Measurements from ENCODE around the gene MEAK7. TPM values are rescaled to one million over a fixed set of nuclear protein-coding genes. Genes with fewer than 3 reads are reported as not detected.

The MEAK7 gene
- total RNA-seq, 1 donor from 2014 or later = 18.4 TPM

DNA sequence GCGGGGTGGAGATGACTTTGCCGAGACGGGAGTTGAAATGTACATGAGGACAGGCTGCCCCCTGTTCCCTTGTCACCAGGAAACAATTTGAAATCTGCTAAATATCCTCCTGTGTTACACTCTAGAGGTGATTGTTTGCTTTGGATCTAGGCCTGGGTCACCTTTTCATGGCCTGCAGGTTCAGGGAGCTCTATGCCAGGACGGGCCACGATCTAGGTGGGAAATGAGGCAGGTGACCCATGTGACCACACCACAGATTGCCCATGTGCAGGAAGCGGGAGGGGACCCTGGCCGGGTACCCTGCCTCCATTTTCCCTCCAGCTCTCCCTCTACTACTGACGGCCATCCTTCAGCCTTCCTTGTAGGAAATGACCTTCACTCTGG, 43.4 kb downstream of the MEAK7 start:
- Mint-ChIP-seq H3K27ac (no peak overlapping the region), H3K36me3 (peaks cover 12% of the 10 kb centered on the region), H3K4me1 (no peaks in the 10 kb centered on the region), H3K9me3 (peaks cover 3% of the 10 kb centered on the region), H3K27me3 (ENCODE audit: insufficient read depth, low read depth) (peaks cover 5% of the 10 kb centered on the region), H3K4me3 (no peak overlapping the region)
- no peak overlapping the region for H3K9ac ChIP-seq
- H3K4me1 ChIP-seq = no peaks in the 10 kb centered on the region
- H3K4me3 ChIP-seq = no peak overlapping the region
- DNase-seq (ENCODE audit: low spot score) = no peak
- H3F3A ChIP-seq (ENCODE audit: low read depth) = no peaks in the 10 kb centered on the region
- no peaks in the 10 kb centered on the region for H3K27me3 ChIP-seq
- H3K79me2 ChIP-seq (ENCODE audit: low read depth) = no peaks in the 10 kb centered on the region
- no peaks in the 10 kb centered on the region for H4K20me1 ChIP-seq (ENCODE audit: low read depth)
- H3K9me3 ChIP-seq (ENCODE audit: low read depth) = no peaks in the 10 kb centered on the region
- no peak overlapping the region for H2AFZ ChIP-seq (replicated peaks)
- H3K36me3 ChIP-seq = no peaks in the 10 kb centered on the region
- TF ChIP-seq, protein P1, sequence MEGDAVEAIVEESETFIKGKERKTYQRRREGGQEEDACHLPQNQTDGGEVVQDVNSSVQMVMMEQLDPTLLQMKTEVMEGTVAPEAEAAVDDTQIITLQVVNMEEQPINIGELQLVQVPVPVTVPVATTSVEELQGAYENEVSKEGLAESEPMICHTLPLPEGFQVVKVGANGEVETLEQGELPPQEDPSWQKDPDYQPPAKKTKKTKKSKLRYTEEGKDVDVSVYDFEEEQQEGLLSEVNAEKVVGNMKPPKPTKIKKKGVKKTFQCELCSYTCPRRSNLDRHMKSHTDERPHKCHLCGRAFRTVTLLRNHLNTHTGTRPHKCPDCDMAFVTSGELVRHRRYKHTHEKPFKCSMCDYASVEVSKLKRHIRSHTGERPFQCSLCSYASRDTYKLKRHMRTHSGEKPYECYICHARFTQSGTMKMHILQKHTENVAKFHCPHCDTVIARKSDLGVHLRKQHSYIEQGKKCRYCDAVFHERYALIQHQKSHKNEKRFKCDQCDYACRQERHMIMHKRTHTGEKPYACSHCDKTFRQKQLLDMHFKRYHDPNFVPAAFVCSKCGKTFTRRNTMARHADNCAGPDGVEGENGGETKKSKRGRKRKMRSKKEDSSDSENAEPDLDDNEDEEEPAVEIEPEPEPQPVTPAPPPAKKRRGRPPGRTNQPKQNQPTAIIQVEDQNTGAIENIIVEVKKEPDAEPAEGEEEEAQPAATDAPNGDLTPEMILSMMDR (IDR thresholded peaks at IDR 0.05) = no peak
- no peak for TF ChIP-seq EZH2 (IDR thresholded peaks at IDR 0.05)
- no peak overlapping the region for H3K4me2 ChIP-seq
- H3K27ac ChIP-seq = no peak overlapping the region

- H3K4me1 ChIP-seq = no peaks in the 10 kb centered on the region
- no peaks in the 10 kb centered on the region for H3F3A ChIP-seq (ENCODE audit: low read depth)
- no peaks in the 10 kb centered on the region for H3K4me1 Mint-ChIP-seq
- H3K27ac Mint-ChIP-seq = peak overlapping the region; percentile 55
- H3K27me3 Mint-ChIP-seq (ENCODE audit: insufficient read depth, low read depth) = peaks cover 5% of the 10 kb centered on the region
- no peak overlapping the region for H3K4me3 Mint-ChIP-seq
- no peak for DNase-seq (ENCODE audit: low spot score)
- no peak overlapping the region for H3K27ac ChIP-seq
- peaks cover 10% of the 10 kb centered on the region for H3K36me3 Mint-ChIP-seq
- no peak overlapping the region for H3K4me3 ChIP-seq
- H3K9me3 ChIP-seq (ENCODE audit: low read depth) = no peaks in the 10 kb centered on the region
- H2AFZ ChIP-seq (replicated peaks) = no peak overlapping the region
- H3K79me2 ChIP-seq (ENCODE audit: low read depth) = no peaks in the 10 kb centered on the region
- no peaks in the 10 kb centered on the region for H3K27me3 ChIP-seq
- no peaks in the 10 kb centered on the region for H3K9me3 Mint-ChIP-seq
- TF ChIP-seq EZH2phosphoT487 (IDR thresholded peaks at IDR 0.05) = no peak
- no peak for TF ChIP-seq EZH2 (IDR thresholded peaks at IDR 0.05)
- TF ChIP-seq, protein P1 (IDR thresholded peaks at IDR 0.05) = no peak
- H3K9ac ChIP-seq = no peak overlapping the region
- H3K4me2 ChIP-seq = no peak overlapping the region
- H4K20me1 ChIP-seq (ENCODE audit: low read depth) = no peaks in the 10 kb centered on the region
- no peaks in the 10 kb centered on the region for H3K36me3 ChIP-seq
Observed at GRCh38 chr16:84460406-84461028, 43.9 kb downstream of the MEAK7 start.

DNA sequence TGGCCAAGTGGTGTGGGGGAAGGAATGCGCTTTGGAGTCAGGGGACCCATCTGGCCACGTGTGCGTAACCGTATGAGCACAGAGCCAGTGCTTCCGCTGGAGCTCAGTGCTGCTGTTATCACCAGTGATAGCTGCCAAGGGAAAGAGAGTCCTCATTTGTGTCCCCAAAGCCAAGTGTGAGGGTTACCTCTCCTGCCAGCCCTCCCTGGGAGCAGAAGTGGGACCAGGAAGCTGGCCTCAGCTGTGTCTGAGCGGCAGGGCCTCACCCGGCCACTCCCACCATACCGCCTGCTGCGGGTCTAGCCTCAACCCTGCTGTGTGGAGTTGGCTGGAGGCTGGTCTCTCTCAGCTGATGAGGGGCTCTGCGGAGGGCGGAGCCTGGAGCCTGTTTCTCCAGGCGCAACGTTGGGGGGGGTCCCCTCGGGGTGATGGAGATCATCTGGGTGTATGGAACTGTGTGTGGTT, 44.5 kb downstream of the MEAK7 start:
- no peaks in the 10 kb centered on the region for H3K9me3 ChIP-seq (ENCODE audit: low read depth)
- peaks cover 5% of the 10 kb centered on the region for H3K27me3 Mint-ChIP-seq (ENCODE audit: insufficient read depth, low read depth)
- H3K79me2 ChIP-seq (ENCODE audit: low read depth) = no peaks in the 10 kb centered on the region
- no peaks in the 10 kb centered on the region for H3K9me3 Mint-ChIP-seq
- no peaks in the 10 kb centered on the region for H3K36me3 ChIP-seq
- no peaks in the 10 kb centered on the region for H3K4me1 Mint-ChIP-seq
- H3K27ac ChIP-seq = no peak overlapping the region
- H2AFZ ChIP-seq (replicated peaks) = no peak overlapping the region
- H3K4me3 ChIP-seq = no peak overlapping the region
- no peak overlapping the region for H3K4me3 Mint-ChIP-seq
- peaks cover 9% of the 10 kb centered on the region for H3K36me3 Mint-ChIP-seq
- no peaks in the 10 kb centered on the region for H3K27me3 ChIP-seq
- H4K20me1 ChIP-seq (ENCODE audit: low read depth) = no peaks in the 10 kb centered on the region
- H3K27ac Mint-ChIP-seq = no peak overlapping the region
- no peak for DNase-seq (ENCODE audit: low spot score)
- no peak overlapping the region for H3K9ac ChIP-seq
- H3K4me1 ChIP-seq = no peaks in the 10 kb centered on the region
- no peak overlapping the region for H3K4me2 ChIP-seq
- TF ChIP-seq, protein P1 (IDR thresholded peaks at IDR 0.05) = no peak
- no peak for TF ChIP-seq EZH2 (IDR thresholded peaks at IDR 0.05)
- no peak for TF ChIP-seq EZH2phosphoT487 (IDR thresholded peaks at IDR 0.05)
- no peaks in the 10 kb centered on the region for H3F3A ChIP-seq (ENCODE audit: low read depth)

Measured in neural progenitor cell (in vitro differentiated cells).